Activated T-helper 1 cell treated with anti-CD3 and anti-CD28 coated beads, Interleukin-12 subunit alpha, Interleukin-12 subunit beta, Interleukin-2, Interleukin-4 antibody, amounts not matched to agents 30 ng/mL and 10 ng/mL and 1 ng/mL, durations not matched to agents 14 hours and 24 hours and 36 hours (primary cell): ENCODE results near the gene C22orf15. TPM values are rescaled to one million over a fixed set of nuclear protein-coding genes. Genes with fewer than 3 reads are reported as not detected.

ENCODE experiments used
- DNase-seq: peaks from one replicate; pipeline ENCODE4 v3.0.0; 2021; ENCODE audit warnings: low spot score
- H3K27ac Mint-ChIP-seq: one replicate; pipeline ENCODE4 v1.8.0; 2021; ENCODE audit warnings: mild to moderate bottlenecking, mixed read lengths
- H3K27me3 Mint-ChIP-seq: one replicate; pipeline ENCODE4 v1.8.0; 2022; ENCODE audit warnings: mild to moderate bottlenecking, moderate library complexity, mixed read lengths; ENCODE audit not compliant: insufficient read depth
- H3K36me3 Mint-ChIP-seq: one replicate; pipeline ENCODE4 v1.8.0; 2021; ENCODE audit warnings: low read depth, mixed read lengths
- H3K4me1 Mint-ChIP-seq: one replicate; pipeline ENCODE4 v1.8.0; 2021; ENCODE audit warnings: low read depth, mixed read lengths
- H3K4me3 Mint-ChIP-seq: one replicate; pipeline ENCODE4 v1.8.0; 2021; ENCODE audit warnings: mild to moderate bottlenecking, moderate library complexity, mixed read lengths
- H3K9me3 Mint-ChIP-seq: one replicate; pipeline ENCODE4 v1.8.0; 2021; ENCODE audit warnings: mixed read lengths
- intact Hi-C: fragments of 100-400 bp; cut with micrococcal nuclease; formaldehyde crosslinking; loops from one replicate; pipeline ENCODE4 v1.15.1; 2024
- total RNA-seq: library from RNA; stranded (reverse); gene quantifications from 2 replicates; pipeline ENCODE4 v1.2.3, GENCODE V29; 2022

Gene C22orf15
- total RNA-seq, 1 donor from 2014 or later = 0.29 TPM

- H3K36me3 Mint-ChIP-seq = no peaks in the 10 kb centered on the region
- no peak overlapping the region for H3K27ac Mint-ChIP-seq
- H3K27me3 Mint-ChIP-seq = peaks cover 7% of the 10 kb centered on the region
- no peaks in the 10 kb centered on the region for H3K9me3 Mint-ChIP-seq
- H3K4me3 Mint-ChIP-seq = no peak overlapping the region
- no peak for DNase-seq
- intact Hi-C loops = no loop called here
- peaks cover 6% of the 10 kb centered on the region for H3K4me1 Mint-ChIP-seq
Observed at GRCh38 chr22:23779731-23780130, 16.9 kb downstream of the C22orf15 start.

- peaks cover 6% of the 10 kb centered on the region for H3K4me1 Mint-ChIP-seq
- no peaks in the 10 kb centered on the region for H3K9me3 Mint-ChIP-seq
- no peak overlapping the region for H3K27ac Mint-ChIP-seq
- no peaks in the 10 kb centered on the region for H3K36me3 Mint-ChIP-seq
- H3K27me3 Mint-ChIP-seq = peaks cover 7% of the 10 kb centered on the region
- DNase-seq = no peak
- no peak overlapping the region for H3K4me3 Mint-ChIP-seq
- intact Hi-C loops = no loop called here
Observed at GRCh38 chr22:23780146-23780748, 17.5 kb downstream of the C22orf15 start.

- no peak overlapping the region for H3K4me3 Mint-ChIP-seq
- intact Hi-C loops = no loop called here
- DNase-seq = no peak
- no peaks in the 10 kb centered on the region for H3K36me3 Mint-ChIP-seq
- no peak overlapping the region for H3K27ac Mint-ChIP-seq
- peaks cover 6% of the 10 kb centered on the region for H3K4me1 Mint-ChIP-seq
- H3K9me3 Mint-ChIP-seq = no peaks in the 10 kb centered on the region
- peaks cover 5% of the 10 kb centered on the region for H3K27me3 Mint-ChIP-seq
Observed at GRCh38 chr22:23781065-23781464, 18.3 kb downstream of the C22orf15 start.

- no peak overlapping the region for H3K4me3 Mint-ChIP-seq
- no peak overlapping the region for H3K27ac Mint-ChIP-seq
- H3K36me3 Mint-ChIP-seq = no peaks in the 10 kb centered on the region
- no peak for DNase-seq
- no peaks in the 10 kb centered on the region for H3K9me3 Mint-ChIP-seq
- H3K4me1 Mint-ChIP-seq = peaks cover 12% of the 10 kb centered on the region
- peaks cover 2% of the 10 kb centered on the region for H3K27me3 Mint-ChIP-seq
- intact Hi-C loops = no loop called here
Observed at GRCh38 chr22:23781511-23782183, 18.9 kb downstream of the C22orf15 start.

GRCh38 chr22:23782252-23782651, 19.5 kb downstream of the C22orf15 start:
- peaks cover 2% of the 10 kb centered on the region for H3K27me3 Mint-ChIP-seq
- intact Hi-C loops = no loop called here
- H3K36me3 Mint-ChIP-seq = no peaks in the 10 kb centered on the region
- no peak overlapping the region for H3K27ac Mint-ChIP-seq
- H3K4me1 Mint-ChIP-seq = peaks cover 13% of the 10 kb centered on the region
- no peak overlapping the region for H3K4me3 Mint-ChIP-seq
- no peak for DNase-seq
- no peaks in the 10 kb centered on the region for H3K9me3 Mint-ChIP-seq

- peaks cover 17% of the 10 kb centered on the region for H3K4me1 Mint-ChIP-seq
- H3K27me3 Mint-ChIP-seq = peaks cover 2% of the 10 kb centered on the region
- no peak overlapping the region for H3K4me3 Mint-ChIP-seq
- no peak for DNase-seq
- no peaks in the 10 kb centered on the region for H3K36me3 Mint-ChIP-seq
- H3K27ac Mint-ChIP-seq = no peak overlapping the region
- no peaks in the 10 kb centered on the region for H3K9me3 Mint-ChIP-seq
- intact Hi-C loops = no loop called here
Observed at GRCh38 chr22:23782703-23783102, 19.9 kb downstream of the C22orf15 start.

GRCh38 chr22:23783265-23784150, 20.7 kb downstream of the C22orf15 start:
- intact Hi-C loops = no loop called here
- no peak for DNase-seq
- peaks cover 25% of the 10 kb centered on the region for H3K4me1 Mint-ChIP-seq
- no peaks in the 10 kb centered on the region for H3K36me3 Mint-ChIP-seq
- H3K9me3 Mint-ChIP-seq = no peaks in the 10 kb centered on the region
- H3K27ac Mint-ChIP-seq = no peak overlapping the region
- peaks cover 2% of the 10 kb centered on the region for H3K27me3 Mint-ChIP-seq
- no peak overlapping the region for H3K4me3 Mint-ChIP-seq

GRCh38 chr22:23784215-23784732, 21.5 kb downstream of the C22orf15 start:
- no peak for DNase-seq
- intact Hi-C loops = no loop called here

GRCh38 chr22:23786261-23786710, 23.5 kb downstream of the C22orf15 start:
- H3K27me3 Mint-ChIP-seq = peaks cover 2% of the 10 kb centered on the region
- H3K4me3 Mint-ChIP-seq = peak overlapping the region; percentile 92
- intact Hi-C loops = loop anchor here (2.0 to 5.0 kb wide), 2 partner anchors 34 to 71 kb away; partner anchors contain the start of genes SLC2A11, VPREB3 and ZNF70

More at GRCh38 chr22:23784215-23784732, 21.5 kb downstream of the C22orf15 start:
- Mint-ChIP-seq H3K36me3 (peaks cover 2% of the 10 kb centered on the region), H3K27ac (no peak overlapping the region), H3K27me3 (peaks cover 2% of the 10 kb centered on the region), H3K4me3 (no peak overlapping the region), H3K9me3 (no peaks in the 10 kb centered on the region), H3K4me1 (peaks cover 27% of the 10 kb centered on the region)

GRCh38 chr22:23786752-23787599, 24.2 kb downstream of the C22orf15 start, which contains the start of gene SMARCB1:
TSS of gene SMARCB1 (plus strand) at chr22:23786966. CDS start at chr22:23787170, 204 bp downstream.
- H3K27ac Mint-ChIP-seq = peak within 1 kb of the TSS; percentile 92
- peaks cover 2% of the 10 kb centered on the region for H3K27me3 Mint-ChIP-seq
- no peaks in the 10 kb centered on the region for H3K9me3 Mint-ChIP-seq
- intact Hi-C loops = loop anchor here (1.0 to 5.0 kb wide), 8 partner anchors 15 to 126 kb away; partner anchors contain the start of genes CHCHD10, DERL3, MIF and MMP11
- peaks cover 34% of the 10 kb centered on the region for H3K4me1 Mint-ChIP-seq
- peaks cover 9% of the 10 kb centered on the region for H3K36me3 Mint-ChIP-seq
- peak within 1 kb of the TSS; percentile 92 for H3K4me3 Mint-ChIP-seq
- peak; percentile 84 for DNase-seq

More at GRCh38 chr22:23786261-23786710, 23.5 kb downstream of the C22orf15 start:
- Mint-ChIP-seq H3K9me3 (no peaks in the 10 kb centered on the region), H3K36me3 (peaks cover 9% of the 10 kb centered on the region), H3K4me1 (peaks cover 34% of the 10 kb centered on the region), H3K27ac (peak overlapping the region; percentile 92)
- no peak for DNase-seq

GRCh38 chr22:23787600-23787896, 24.8 kb downstream of the C22orf15 start:
- intact Hi-C loops = loop anchor here (1.0 to 5.0 kb wide), 8 partner anchors 15 to 126 kb away; partner anchors contain the start of genes CHCHD10, DERL3, MIF and MMP11
- peak overlapping the region; percentile 92 for H3K4me3 Mint-ChIP-seq
- no peak for DNase-seq
- peaks cover 40% of the 10 kb centered on the region for H3K4me1 Mint-ChIP-seq
- H3K27me3 Mint-ChIP-seq = peaks cover 2% of the 10 kb centered on the region
- H3K36me3 Mint-ChIP-seq = peaks cover 15% of the 10 kb centered on the region
- H3K9me3 Mint-ChIP-seq = no peaks in the 10 kb centered on the region
- peak overlapping the region; percentile 77 for H3K27ac Mint-ChIP-seq

- Mint-ChIP-seq H3K27ac (peak overlapping the region; percentile 77), H3K4me3 (peak overlapping the region; percentile 92), H3K36me3 (peaks cover 15% of the 10 kb centered on the region), H3K4me1 (peaks cover 44% of the 10 kb centered on the region), H3K27me3 (peaks cover 2% of the 10 kb centered on the region), H3K9me3 (no peaks in the 10 kb centered on the region)
- DNase-seq = no peak
- intact Hi-C loops = loop anchor here (1.0 to 5.0 kb wide), 8 partner anchors 16 to 125 kb away; partner anchors contain the start of genes CHCHD10, DERL3, MIF and MMP11
Observed at GRCh38 chr22:23787910-23788309, 25.1 kb downstream of the C22orf15 start.
